Jurkat, Clone E6-1 (cell line): ENCODE measurements around the gene DNER.
"Not testable (repeated sequence)": the region's sequence is repeated elsewhere in the genome, so short reads cannot be mapped to it uniquely, and the experiment has no call there.

Source experiments
- DNase-seq: peaks from one replicate; pipeline ENCODE4 v3.0.0-alpha.2; 2011; ENCODE audit warnings: low read depth, low spot score
- H3K4me3 ChIP-seq: 2 replicates; pipeline ENCODE4 v1.5.1; 2011; ENCODE audit warnings: mild to moderate bottlenecking, low read length, control low read depth, moderate library complexity

The DNER gene

GRCh38 chr2:229528846-229529245, 185.5 kb downstream of the DNER start:
- no peak for DNase-seq
- H3K4me3 ChIP-seq = no peak overlapping the region

GRCh38 chr2:229526951-229527350, 187.4 kb downstream of the DNER start:
- no peak for DNase-seq
- H3K4me3 ChIP-seq = no peak overlapping the region

DNA sequence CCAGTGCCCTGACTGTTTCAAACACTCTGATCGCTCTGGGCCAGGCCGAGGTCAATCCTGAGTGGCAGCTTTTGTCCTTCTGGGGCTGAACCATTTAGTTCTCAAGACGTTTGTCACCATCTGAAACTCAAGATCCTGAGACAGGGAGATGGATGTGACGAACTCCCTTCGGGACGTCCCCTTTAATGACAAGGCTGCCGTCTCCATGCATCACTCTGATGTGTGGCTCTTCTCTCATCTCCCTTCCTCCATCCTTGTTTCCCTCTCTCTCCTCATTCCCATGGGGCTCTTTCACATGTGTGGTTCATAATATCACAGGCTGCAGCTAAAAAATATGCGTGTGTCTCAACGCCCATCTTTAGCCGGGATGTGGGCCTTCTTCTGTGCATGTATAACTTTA, 189.6 kb downstream of the DNER start:
- no peak for DNase-seq
- no peak overlapping the region for H3K4me3 ChIP-seq

GRCh38 chr2:229523663-229524062, 190.7 kb downstream of the DNER start:
- H3K4me3 ChIP-seq = no peak overlapping the region
- DNase-seq = no peak

GRCh38 chr2:229521576-229521975, 192.8 kb downstream of the DNER start:
- H3K4me3 ChIP-seq = no peak overlapping the region
- DNase-seq = no peak

DNA sequence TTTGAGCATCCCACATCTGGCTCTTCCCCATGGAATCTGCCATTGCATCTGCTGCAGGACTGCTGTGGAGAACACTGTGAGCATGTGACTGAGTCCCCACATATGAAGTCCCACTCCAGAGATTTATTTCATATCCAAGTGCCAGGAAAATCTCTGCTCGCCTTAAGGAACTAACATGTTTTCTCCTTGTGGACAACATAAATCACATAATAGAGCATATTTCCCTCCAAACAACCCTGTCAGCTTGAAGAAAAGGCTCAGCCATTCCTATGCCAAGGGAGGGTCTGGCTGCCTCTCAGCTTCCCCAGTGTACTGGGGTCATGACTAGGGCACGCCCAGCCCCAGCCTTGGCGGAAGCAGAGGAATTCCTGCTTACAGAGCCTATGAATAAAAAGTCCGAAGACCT, 193.7 kb downstream of the DNER start:
- no peak overlapping the region for H3K4me3 ChIP-seq

DNA sequence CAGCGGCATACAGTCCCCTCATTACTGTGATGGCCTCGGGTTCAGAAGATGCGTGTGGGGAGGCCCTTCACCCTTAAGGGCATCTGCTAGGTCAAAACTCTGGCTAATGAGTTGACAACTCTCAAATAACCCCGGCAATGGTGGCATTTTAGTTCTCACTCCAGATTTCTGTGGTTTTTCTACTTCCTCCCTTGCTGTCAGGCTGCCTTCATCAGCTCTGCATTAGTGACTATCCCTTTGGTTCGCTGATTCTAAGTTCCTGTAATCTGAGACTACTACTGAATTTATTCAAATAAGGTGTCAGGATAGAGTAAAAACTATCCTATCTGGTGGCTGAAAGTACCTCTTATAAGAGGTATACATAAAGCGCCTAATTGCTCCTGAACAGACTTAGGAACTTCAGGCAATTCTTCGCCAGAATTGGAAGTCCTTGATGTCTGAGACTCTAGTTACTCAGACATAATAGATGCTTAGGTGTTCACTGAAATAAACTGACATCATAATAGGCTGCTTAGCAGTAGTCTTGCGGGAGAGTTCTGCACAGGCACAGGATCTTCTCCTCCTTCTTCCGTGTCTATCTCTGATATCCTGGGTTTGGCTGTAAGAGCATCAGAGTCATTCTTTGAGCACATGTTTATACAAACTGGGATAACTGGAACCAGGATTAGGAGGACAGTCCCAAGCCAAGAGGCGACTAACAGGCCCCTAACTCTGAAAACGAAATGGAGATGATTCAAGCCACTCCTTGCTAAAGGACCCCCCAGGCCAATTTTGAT, 194.5 kb downstream of the DNER start:
- no peak overlapping the region for H3K4me3 ChIP-seq
- peak; percentile 7 for DNase-seq

More for the DNA sequence above, 193.7 kb downstream of the DNER start:
- no peak for DNase-seq

DNA sequence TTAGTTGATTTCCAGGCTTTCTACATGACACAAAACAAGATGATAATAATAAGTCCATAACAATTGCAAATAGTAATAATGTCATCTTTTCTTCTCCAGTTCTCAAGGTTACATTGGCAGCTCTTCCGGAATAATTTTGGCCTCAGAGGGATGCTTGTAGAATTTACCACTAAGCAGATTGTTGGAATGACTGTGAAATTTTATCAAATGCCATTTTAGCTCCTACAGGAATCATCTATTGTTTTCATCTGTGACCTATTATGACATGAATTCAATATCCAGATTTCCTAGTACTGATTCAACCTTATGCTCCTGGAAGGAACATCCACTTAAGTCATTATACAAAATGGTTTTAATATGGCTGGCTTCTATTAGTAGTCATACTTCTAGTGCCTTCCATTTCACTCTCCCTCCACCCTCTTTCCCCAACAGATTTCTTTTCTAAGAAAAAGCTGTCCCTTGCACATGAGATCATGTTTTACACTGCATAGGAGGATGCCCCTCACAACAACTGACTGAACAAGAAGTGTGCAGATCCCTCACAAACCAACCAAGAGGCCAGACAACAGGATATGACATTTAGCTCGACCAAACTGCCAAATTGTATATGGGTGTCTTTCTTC, 200.0 kb downstream of the DNER start:
- H3K4me3 ChIP-seq = no peak overlapping the region
- no peak for DNase-seq

DNA sequence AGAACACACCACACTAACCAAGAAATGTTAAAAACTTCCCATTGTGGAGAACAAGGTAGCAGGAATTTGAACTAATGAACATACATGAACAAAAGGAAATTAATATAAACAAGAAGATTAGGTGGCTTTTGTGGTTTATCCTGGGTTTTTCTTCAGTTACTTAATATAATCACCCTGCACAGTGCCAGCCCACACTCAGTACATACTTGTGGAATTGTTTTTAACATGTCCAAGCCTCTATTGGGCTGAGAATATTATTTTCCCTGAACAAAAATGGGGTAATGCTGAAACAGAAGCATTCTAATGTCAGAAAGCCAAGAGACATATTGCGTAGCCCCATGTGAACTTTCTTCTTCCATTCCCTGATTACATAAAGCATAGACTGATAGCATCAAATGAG, 202.8 kb downstream of the DNER start:
- H3K4me3 ChIP-seq = no peak overlapping the region
- no peak for DNase-seq

DNA sequence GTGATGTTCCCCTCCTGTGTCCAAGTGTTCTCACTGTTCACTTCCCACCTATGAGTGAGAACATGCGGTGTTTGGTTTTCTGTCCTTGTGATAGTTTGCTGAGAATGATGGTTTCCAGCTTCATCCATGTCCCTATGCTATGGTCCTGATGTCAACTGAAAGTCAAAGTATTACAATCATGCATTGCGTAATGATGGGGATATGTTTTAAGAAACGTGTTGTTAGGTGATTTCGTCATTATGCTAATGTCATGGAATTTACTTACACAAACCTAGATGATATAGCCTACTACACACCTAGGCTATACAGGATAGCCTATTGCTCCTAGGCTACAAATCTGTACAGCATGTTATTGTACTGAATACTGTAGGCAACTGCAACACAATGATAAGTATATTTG, 207.7 kb downstream of the DNER start:
- not testable (repeated sequence) for H3K4me3 ChIP-seq, DNase-seq

DNA sequence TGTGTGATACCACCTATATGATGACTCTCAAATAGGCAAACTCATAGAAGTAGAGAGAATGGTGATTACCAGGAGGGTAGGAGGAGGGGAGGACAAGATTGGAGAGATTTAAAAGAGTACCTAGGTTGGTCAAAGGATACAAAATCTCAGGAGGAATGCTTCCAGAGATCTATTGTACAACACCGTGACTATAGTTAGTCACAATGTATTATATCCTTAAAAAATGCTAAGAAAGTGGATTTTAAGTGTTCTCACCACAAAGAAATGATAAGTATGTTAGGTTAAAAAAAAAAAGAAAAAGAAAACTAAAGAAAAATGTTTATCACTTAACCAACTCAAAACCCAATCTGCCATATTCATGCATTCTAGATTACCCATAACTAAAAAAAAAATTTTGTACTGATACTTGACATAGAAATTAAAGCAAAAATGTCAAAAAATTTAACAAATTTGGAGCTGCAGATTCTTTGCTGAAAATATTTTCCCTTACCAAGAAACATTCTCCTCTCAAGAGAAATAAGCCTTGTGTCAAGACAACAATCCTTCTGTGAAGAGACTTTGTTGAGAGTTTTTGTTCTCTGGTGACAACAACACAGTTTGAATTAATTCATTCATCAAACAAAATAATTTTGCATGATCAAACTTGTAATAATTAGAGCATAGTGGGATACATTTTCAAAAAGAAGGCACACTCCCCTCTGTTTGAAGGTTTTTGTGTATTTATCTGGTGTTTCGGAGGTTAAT, 213.1 kb downstream of the DNER start:
- no peak for DNase-seq
- no peak overlapping the region for H3K4me3 ChIP-seq

- no peak for DNase-seq
- no peak overlapping the region for H3K4me3 ChIP-seq
Measured at GRCh38 chr2:229492034-229492433, 222.3 kb downstream of the DNER start.

GRCh38 chr2:229490167-229490566, 224.2 kb downstream of the DNER start:
- H3K4me3 ChIP-seq = no peak overlapping the region
- DNase-seq = no peak

DNA sequence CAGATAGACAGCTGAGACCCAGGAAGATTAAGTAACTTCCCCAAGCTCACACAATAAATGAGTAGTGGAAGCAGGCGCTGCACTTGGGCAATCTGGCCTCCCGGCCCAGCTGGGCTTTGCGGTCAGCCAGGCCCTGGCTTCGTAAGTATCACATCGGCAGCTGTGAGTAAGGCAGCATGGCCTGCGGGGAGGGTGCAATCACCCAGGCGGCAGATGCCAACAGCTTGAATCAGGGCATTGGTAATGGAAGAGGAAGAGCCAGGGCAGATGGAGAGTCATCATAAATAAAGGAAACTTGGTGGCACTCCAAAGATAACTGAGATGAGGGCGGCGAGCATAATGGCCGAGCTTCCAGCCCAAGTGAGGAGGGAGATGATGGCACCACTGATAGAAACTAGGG, 225.3 kb downstream of the DNER start:
- DNase-seq = no peak
- H3K4me3 ChIP-seq = no peak overlapping the region

- no peak overlapping the region for H3K4me3 ChIP-seq
- no peak for DNase-seq
Measured at GRCh38 chr2:229488232-229488631, 226.1 kb downstream of the DNER start.

DNA sequence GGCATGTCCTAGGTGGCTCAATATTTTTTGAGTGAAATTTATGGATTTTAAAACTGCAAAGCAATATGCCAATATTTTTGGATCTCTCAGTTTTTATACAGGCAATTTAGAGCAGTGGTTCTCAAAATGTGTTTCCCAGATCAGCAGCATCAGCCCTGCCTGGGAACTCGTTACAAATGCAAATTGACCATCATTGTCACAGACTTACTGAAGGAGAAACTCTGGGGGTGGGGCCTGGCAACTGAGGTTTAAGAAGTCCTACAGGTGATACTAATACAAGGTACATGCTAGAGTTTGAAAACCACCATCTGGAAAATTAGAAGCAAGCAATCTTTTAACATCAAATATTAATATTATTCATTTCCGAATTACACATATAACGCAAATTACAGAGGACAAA, 227.7 kb downstream of the DNER start:
- no peak for DNase-seq

GRCh38 chr2:229485857-229486256, 228.5 kb downstream of the DNER start:
- no peak overlapping the region for H3K4me3 ChIP-seq
- DNase-seq = no peak

More for the DNA sequence above, 227.7 kb downstream of the DNER start:
- H3K4me3 ChIP-seq = no peak overlapping the region

GRCh38 chr2:229477269-229477755, 237.0 kb downstream of the DNER start:
- DNase-seq = no peak
- no peak overlapping the region for H3K4me3 ChIP-seq

- DNase-seq = no peak
- no peak overlapping the region for H3K4me3 ChIP-seq
Measured at GRCh38 chr2:229475778-229476177, 238.6 kb downstream of the DNER start.

DNA sequence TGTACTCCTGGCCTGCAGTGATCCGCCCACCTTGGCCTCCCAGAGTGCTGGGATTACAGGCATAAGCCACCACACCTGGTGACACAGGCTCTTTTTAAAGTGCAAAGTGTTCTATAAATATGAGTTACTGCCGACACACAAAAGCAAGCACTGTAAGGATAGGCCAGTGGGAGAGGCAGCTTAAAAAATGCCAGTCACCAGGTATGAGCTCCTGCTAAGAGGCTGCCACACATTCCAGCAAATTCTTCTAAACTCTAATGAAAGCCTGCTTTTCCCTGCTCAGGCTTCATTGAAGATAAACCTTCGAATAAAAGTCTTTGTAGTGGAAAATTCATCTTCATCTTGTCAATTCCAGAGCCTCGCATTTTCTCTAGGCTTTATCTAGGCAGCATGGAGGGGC, 240.2 kb downstream of the DNER start:
- H3K4me3 ChIP-seq = no peak overlapping the region
- no peak for DNase-seq
